T-helper 1 cell (primary cell): ENCODE results near the gene ATP5F1D.

Experiments used
- DNase-seq, 5 donors: peaks; one replicate each; pipeline ENCODE4 v3.0.0-alpha.2; 2012 to 2020

The ATP5F1D gene

DNA sequence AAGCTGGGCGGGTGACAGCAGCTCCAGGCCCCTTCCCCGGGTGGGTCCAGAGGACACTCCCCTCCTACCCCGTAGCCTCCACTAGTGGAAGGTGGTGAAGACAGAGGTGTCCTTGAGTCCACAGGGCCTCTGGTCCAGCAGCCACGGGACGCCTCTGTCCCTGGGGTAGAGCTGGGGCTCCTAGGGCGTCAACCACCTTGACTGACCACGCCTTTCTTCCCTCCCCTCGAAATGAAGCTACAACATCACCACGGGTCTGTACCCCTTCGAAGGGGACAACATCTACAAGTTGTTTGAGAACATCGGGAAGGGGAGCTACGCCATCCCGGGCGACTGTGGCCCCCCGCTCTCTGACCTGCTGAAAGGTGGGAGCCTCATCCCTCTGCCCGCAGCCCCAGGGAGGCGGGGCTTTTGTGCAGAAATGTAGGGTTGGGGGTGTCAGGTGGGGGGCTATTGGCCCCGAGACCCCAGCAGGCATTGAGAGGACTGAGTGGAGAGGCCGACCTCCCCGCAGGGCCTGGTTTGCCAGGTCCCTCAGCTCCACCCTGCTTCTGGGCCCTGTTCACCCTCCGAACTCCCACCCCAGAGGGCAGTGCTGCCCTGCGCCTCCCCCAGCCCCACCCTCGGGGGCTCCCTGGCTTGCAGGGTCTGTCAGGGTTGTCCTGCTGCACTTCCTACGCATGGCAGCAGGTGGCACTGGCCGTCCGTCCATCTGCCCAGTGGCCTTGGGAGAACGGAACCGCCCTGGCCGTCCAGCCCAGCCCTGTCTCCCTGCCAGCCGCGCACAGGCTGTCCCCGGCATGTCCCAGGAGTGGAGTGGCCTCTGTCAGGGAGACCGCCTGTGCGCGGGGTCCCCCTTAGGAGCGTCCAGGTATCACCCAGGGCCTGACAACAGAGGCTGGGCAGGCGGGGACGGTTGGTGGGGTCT, 20.3 kb upstream of the ATP5F1D start:
- DNase-seq: no peak

DNA sequence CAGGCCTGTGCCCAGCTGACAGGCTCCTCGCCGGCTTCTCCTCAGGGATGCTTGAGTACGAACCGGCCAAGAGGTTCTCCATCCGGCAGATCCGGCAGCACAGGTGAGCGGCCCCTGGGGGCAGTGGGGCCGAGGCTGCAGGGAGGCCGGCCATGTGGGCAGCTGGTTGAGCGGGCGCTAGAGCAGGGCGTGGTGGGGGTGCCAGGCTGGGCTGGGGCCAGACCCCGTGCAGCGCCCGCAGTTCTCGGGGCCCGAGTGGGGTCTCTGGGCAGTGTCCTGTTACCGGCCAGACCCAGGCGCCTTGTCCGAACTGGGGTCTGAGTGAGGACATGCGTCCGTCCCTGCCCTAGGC, 19.7 kb upstream of the ATP5F1D start:
- no peak for DNase-seq

GRCh38 chr19:1222394-1222793, 19.2 kb upstream of the ATP5F1D start:
- DNase-seq: no peak

- DNase-seq: no peak
Observed at GRCh38 chr19:1223018-1223855, 18.3 kb upstream of the ATP5F1D start.

DNA sequence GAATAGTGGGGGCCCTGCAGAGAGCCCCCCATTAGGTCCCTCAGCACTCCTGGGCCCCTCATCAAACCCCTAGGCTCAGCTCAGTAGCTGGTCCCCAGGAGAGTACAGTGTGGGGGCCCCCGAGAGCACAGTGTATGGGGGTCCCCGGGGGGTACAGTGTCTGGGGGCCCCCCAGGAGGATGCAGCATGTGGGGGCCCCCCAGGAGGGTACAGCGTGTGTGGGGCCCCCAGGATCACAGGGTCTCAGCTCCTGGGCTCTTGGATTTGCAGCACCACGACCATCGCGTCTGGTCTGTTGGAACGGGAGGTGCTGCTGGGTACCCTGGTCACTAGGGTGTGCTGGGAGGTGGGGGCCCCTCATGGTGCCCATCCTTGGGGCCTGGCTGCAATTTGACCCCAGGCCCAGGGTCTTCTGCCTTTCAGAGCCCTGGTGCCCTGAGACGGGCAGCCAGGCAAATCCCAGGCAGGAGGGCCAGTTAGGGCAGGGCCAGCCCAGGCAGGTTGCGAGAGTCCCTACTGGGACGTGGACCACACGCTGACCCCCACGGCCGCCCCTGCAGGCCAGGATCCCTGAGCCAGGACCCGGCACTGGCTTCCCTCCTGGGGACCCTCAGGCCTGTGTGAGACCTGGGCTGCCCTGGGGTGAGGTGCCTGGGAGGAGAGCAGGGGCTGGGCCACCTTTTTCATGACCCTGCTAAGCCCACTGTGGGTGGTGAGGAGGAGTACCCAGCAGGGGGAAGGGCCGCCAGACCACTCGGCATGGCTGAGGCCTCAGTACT, 17.3 kb upstream of the ATP5F1D start:
- DNase-seq: no peak

DNA sequence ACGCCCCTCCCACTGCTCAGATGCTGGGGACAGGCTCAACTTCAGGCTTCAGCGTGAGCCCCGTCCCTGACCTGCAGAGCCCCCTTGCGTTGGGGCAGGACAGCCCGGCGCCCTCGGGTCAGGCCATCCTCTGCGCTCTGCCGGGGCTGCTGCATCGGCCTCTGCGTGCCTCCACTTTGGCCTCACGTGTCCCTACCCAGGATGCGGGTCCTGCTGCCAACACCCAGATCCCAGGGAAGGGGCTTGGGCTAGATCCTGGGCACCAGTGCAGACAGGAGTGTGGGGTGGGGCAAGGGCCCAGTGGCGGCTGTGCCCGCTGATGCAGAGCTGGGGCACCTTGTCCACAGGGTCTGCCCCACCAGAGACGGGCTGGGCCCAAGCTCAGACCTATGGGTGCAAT, 16.7 kb upstream of the ATP5F1D start:
- DNase-seq: no peak

- DNase-seq: no peak
Observed at GRCh38 chr19:1225440-1226226, 15.9 kb upstream of the ATP5F1D start.

DNA sequence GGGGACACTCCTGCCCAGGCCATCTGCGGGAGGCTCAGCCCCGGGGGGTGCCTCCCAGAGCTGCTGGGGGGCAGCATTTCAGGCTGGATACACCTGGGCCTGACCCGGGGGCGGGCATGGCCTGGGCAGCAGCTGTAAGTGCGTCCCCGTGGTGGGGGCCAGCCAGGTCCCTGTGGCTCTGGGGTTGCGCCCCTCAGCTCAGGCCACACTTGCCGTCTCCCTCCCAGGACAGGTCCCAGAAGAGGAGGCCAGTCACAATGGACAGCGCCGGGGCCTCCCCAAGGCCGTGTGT, 15.4 kb upstream of the ATP5F1D start:
- no peak for DNase-seq

DNA sequence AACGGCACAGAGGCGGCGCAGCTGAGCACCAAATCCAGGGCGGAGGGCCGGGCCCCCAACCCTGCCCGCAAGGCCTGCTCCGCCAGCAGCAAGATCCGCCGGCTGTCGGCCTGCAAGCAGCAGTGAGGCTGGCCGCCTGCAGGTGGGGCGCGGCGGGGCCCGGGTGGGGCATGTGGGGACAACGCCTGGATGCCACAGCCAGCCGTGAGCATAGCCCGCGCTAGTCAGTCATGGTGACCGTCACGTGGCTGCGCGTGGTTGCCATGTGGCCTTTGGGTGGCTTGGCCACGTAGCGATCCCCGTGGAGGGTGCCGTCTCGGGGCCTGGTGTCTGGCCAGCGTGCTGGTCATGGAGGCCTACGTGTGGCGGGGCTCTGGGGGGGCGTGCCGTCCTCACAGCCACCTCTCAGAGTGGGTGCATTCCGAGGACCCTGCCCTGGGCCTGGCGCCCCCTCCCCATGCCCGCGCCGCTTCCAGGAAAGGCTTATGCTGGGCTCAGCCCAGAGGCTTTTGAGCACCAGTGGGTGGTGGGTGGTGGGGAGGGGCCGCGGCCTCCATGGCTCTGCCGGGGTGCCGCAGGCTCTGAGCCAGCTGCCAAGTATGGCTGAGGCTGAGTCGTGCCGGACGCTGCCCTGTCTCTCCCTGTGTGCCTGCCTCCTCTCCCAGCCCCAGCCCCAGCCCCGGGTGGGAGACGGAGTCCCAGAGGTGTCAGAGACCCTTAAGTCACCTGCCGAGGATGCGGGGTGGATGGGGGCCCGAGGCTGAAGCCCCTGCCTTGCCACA, 14.8 kb upstream of the ATP5F1D start:
- no peak for DNase-seq

DNA sequence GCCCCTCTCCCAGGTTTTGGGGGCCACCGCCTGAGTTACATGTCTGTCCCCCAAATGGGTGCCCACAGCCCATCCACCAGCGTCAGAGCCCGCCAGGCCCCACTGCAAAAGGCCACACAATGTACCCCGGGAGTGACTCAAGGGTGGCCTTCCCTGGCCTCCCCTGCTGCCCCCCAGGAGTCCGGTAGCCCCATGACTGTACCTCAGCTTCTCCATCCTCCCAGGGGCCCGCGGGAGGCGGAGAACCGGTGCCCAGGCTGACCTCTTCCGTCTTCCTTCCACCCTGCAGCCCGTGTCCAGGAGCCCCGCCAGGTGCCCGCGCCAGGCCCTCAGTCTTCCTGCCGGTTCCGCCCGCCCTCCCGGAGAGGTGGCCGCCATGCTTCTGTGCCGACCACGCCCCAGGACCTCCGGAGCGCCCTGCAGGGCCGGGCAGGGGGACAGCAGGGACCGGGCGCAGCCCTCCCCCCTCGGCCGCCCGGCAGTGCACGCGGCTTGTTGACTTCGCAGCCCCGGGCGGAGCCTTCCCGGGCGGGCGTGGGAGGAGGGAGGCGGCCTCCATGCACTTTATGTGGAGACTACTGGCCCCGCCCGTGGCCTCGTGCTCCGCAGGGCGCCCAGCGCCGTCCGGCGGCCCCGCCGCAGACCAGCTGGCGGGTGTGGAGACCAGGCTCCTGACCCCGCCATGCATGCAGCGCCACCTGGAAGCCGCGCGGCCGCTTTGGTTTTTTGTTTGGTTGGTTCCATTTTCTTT, 14.1 kb upstream of the ATP5F1D start:
- DNase-seq: no peak

GRCh38 chr19:1228161-1228957, 13.2 kb upstream of the ATP5F1D start:
- no peak for DNase-seq

- no peak for DNase-seq
Observed at GRCh38 chr19:1229056-1229923, 12.3 kb upstream of the ATP5F1D start.

GRCh38 chr19:1229924-1230782, 11.4 kb upstream of the ATP5F1D start:
- DNase-seq: no peak

- no peak for DNase-seq
Observed at GRCh38 chr19:1230783-1231489, 10.6 kb upstream of the ATP5F1D start.

GRCh38 chr19:1231729-1232637, 9.6 kb upstream of the ATP5F1D start:
- no peak for DNase-seq

DNA sequence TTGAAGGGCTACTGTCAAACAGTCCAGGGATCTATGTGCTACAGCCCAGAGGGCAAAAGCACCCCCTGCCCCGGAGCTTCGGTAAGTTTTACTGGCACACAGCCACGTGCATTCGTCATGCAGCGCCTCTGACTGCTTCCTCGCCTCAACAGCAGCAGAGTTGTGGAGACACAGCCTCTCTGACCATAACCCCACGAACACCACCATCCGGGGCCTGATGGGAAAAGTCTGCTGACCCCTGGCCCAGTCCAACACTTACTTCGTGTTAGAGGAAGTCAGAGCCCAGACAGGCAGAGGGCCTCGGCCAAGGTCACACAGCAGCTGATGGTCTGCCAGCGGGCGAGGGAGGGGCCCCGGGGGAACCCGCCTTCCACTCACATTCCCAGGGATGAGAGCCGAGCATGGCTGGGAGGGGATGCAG, 8.9 kb upstream of the ATP5F1D start:
- DNase-seq: no peak
